Testis (tissue), 3 donors: ENCODE results near the gene FMNL2. TPM values are rescaled to one million over a fixed set of nuclear protein-coding genes. Genes with fewer than 3 reads are reported as not detected.

Experiments used
- DNase-seq: peaks from one replicate; pipeline ENCODE4 v3.0.0-alpha.2; 2019
- H3K27ac ChIP-seq, 2 donors: fragments of 200-600 bp; sonication (generic); one replicate each; pipeline ENCODE4 v1.5.1; 2019
- H3K27me3 ChIP-seq: fragments of 200-600 bp; sonication (generic); one replicate; pipeline ENCODE4 v1.5.1; 2019
- H3K36me3 ChIP-seq: fragments of 200-600 bp; sonication (generic); one replicate; pipeline ENCODE4 v1.5.1; 2017; ENCODE audit warnings: low read depth; ENCODE audit errors: missing control alignments
- H3K4me1 ChIP-seq: fragments of 200-600 bp; sonication (generic); one replicate; pipeline ENCODE4 v1.5.1; 2019
- H3K4me3 ChIP-seq, 2 donors: fragments of 200-600 bp; sonication (generic); one replicate each; pipeline ENCODE4 v1.5.1; 2017 to 2019
- H3K9me3 ChIP-seq: fragments of 200-600 bp; sonication (generic); one replicate; pipeline ENCODE4 v1.5.1; 2017
- CTCF ChIP-seq, 3 experiments: fragments of 450-650 bp in 2 of 3; fragments of 200-600 bp in 1 of 3; sonication (generic) in 1 of 3; IDR thresholded peaks; one replicate each; pipeline ENCODE4 v1.5.1; 2016 to 2019; ENCODE audit warnings: antibody characterized with exemption in 3 of 3, mild to moderate bottlenecking in 2 of 3, moderate library complexity in 1 of 3
- POLR2A ChIP-seq: fragments of 450-650 bp; IDR thresholded peaks from one replicate; pipeline ENCODE4 v1.6.1; 2017; ENCODE audit warnings: antibody characterized with exemption, mild to moderate bottlenecking, moderate library complexity
- WGBS, 2 donors: methylation state at CpG; one replicate each; pipeline ENCODE4 v1.1.5; 2018; 5-methylcytosine and 5-hydroxymethylcytosine counted together
- intact Hi-C: fragments of 100-400 bp; cut with DNase I; formaldehyde crosslinking; loops from one replicate; pipeline ENCODE4 v1.15.1; 2023; ENCODE audit warnings: low total_unique reads
- polyA plus RNA-seq: library from polyadenylated mRNA; stranded (reverse); fragments of 350-450 nt; fragmentation: Illumina TruSeq; extraction: RNeasy Lipid Tissue Mini Kit (QIAGEN cat#74804); gene quantifications from one replicate; pipeline ENCODE4 v1.2.3, GENCODE V29; 2014; ENCODE audit warnings: low read depth, low replicate concordance; ENCODE audit not compliant: insufficient read depth
- total RNA-seq, 2 donors: library from RNA; depleted of rRNA; stranded (reverse); fragments of >200 nt; gene quantifications; one replicate each; pipeline ENCODE4 v1.2.3, GENCODE V29; 2016

Gene FMNL2
- total and polyA plus RNA-seq, 3 donors from 2014 or later = 15.4 to 19.8 (median 16.8) TPM

- no peaks in the 10 kb centered on the region for H3K9me3 ChIP-seq
- no peak overlapping the region for H3K4me3 ChIP-seq
- H3K36me3 ChIP-seq = no peaks in the 10 kb centered on the region
- intact Hi-C loops = no loop called here
- no peaks in the 10 kb centered on the region for H3K27me3 ChIP-seq
- WGBS, 2 donors = 74 to 77% methylated on average over 4 of the region's 4 CpGs
- TF ChIP-seq CTCF (IDR thresholded peaks at IDR 0.05) = no peak
- no peak for TF ChIP-seq POLR2A
- H3K4me1 ChIP-seq = peaks cover 4% of the 10 kb centered on the region
- DNase-seq = peak; percentile 20
- H3K27ac ChIP-seq = no peak overlapping the region
These were observed 238.2 kb downstream of the FMNL2 start for GRCh38 chr2:152573168-152573567.

- Histone ChIP-seq H3K36me3 (no peaks in the 10 kb centered on the region), H3K27me3 (no peaks in the 10 kb centered on the region), H3K4me3 (no peak overlapping the region), H3K27ac (no peak overlapping the region), H3K9me3 (no peaks in the 10 kb centered on the region), H3K4me1 (peaks cover 8% of the 10 kb centered on the region)
- WGBS, 2 donors = 41 to 44% methylated on average over 1 of the region's 1 CpG
- TF ChIP-seq CTCF (IDR thresholded peaks at IDR 0.05) (no peak), POLR2A (no peak)
- intact Hi-C loops = no loop called here
- DNase-seq = no peak
These were observed 242.6 kb downstream of the FMNL2 start for GRCh38 chr2:152577579-152577978.

GRCh38 chr2:152578573-152578972 lies 243.6 kb downstream of the FMNL2 start:
- no peak for DNase-seq
- Histone ChIP-seq H3K9me3 (no peaks in the 10 kb centered on the region), H3K27me3 (no peaks in the 10 kb centered on the region), H3K36me3 (no peaks in the 10 kb centered on the region), H3K4me3 (no peak overlapping the region), H3K4me1 (peaks cover 8% of the 10 kb centered on the region), H3K27ac (no peak overlapping the region)
- intact Hi-C loops = no loop called here
- no peak for TF ChIP-seq POLR2A
- 81 to 84% methylated on average over 4 of the region's 4 CpGs for WGBS, 2 donors

GRCh38 chr2:152580714-152581113 lies 245.7 kb downstream of the FMNL2 start:
- WGBS, 2 donors = 56 to 62% methylated on average over 3 of the region's 3 CpGs
- peaks cover 8% of the 10 kb centered on the region for H3K4me1 ChIP-seq
- peak; percentile 26 for DNase-seq
- H3K4me3 ChIP-seq = no peak overlapping the region
- H3K9me3 ChIP-seq = no peaks in the 10 kb centered on the region
- no peak overlapping the region for H3K27ac ChIP-seq
- H3K27me3 ChIP-seq = no peaks in the 10 kb centered on the region
- intact Hi-C loops = no loop called here
- no peaks in the 10 kb centered on the region for H3K36me3 ChIP-seq
- TF ChIP-seq CTCF (IDR thresholded peaks at IDR 0.05) (no peak), POLR2A (no peak)

GRCh38 chr2:152581360-152581759 lies 246.4 kb downstream of the FMNL2 start:
- no peaks in the 10 kb centered on the region for H3K9me3 ChIP-seq
- intact Hi-C loops = no loop called here
- 79 to 84% methylated on average over 11 of the region's 11 CpGs for WGBS, 2 donors
- H3K27ac ChIP-seq = no peak overlapping the region
- no peak overlapping the region for H3K4me3 ChIP-seq
- DNase-seq = no peak
- TF ChIP-seq CTCF (IDR thresholded peaks at IDR 0.05) (no peak), POLR2A (no peak)
- H3K27me3 ChIP-seq = no peaks in the 10 kb centered on the region
- no peaks in the 10 kb centered on the region for H3K36me3 ChIP-seq
- peaks cover 11% of the 10 kb centered on the region for H3K4me1 ChIP-seq
